Psoas muscle (tissue), 8 donors: ENCODE data around the gene GRIN3B. TPM values are rescaled to one million over a fixed set of nuclear protein-coding genes. Genes with fewer than 3 reads are reported as not detected.

ENCODE experiments used
- ATAC-seq, 4 donors: fragments of 200-7000 bp; cut with Tn5 transposase; one replicate each; pipeline ENCODE4 v1.9.1; 2020; ENCODE audit warnings: moderate library complexity in 3 of 4, mild to moderate bottlenecking in 2 of 4
- DNase-seq, 2 donors: peaks; one replicate each; pipeline ENCODE4 v3.0.0-alpha.2; 2020
- H3K27ac ChIP-seq: fragments of 200-600 bp; one replicate; pipeline ENCODE4 v1.8.0; 2022
- H3K27me3 ChIP-seq, 3 donors: fragments of 200-600 bp in 1 of 3; one replicate each; pipeline versions ENCODE4 v1.6.1 to v1.8.0; 2013 to 2022; ENCODE audit warnings: low read length in 2 of 3, mild to moderate bottlenecking in 2 of 3, moderate library complexity in 1 of 3; ENCODE audit not compliant: insufficient read depth in 3 of 3
- H3K36me3 ChIP-seq, 2 donors: fragments of 200-600 bp in 1 of 2; one replicate each; pipeline versions ENCODE4 v1.6.1 to v1.8.0; 2013 to 2022; ENCODE audit warnings: low read depth in 1 of 2, mild to moderate bottlenecking in 1 of 2, moderate library complexity in 1 of 2; ENCODE audit not compliant: insufficient read depth in 1 of 2
- H3K4me1 ChIP-seq: fragments of 200-600 bp; one replicate; pipeline ENCODE4 v1.8.0; 2022
- H3K4me3 ChIP-seq: fragments of 200-600 bp; one replicate; pipeline ENCODE4 v1.8.0; 2022; ENCODE audit warnings: mild to moderate bottlenecking
- H3K9me3 ChIP-seq: fragments of 200-600 bp; one replicate; pipeline ENCODE4 v1.8.0; 2022
- WGBS, 3 donors: extraction: QIAGEN DNeasy Blood & Tissue Kit; methylation state at CpG; one replicate each; pipeline versions ENCODE4 v1.1.6 to v1.1.7; 2013; 5-methylcytosine and 5-hydroxymethylcytosine counted together
- intact Hi-C, 2 donors: fragments of 100-400 bp; cut with DNase I; formaldehyde crosslinking; loops; one replicate each; pipeline versions ENCODE4 v1.11.0 to v1.14.2; 2022
- polyA plus RNA-seq, 3 donors: library from polyadenylated mRNA; stranded (reverse); fragments of 200-250 nt; gene quantifications; one replicate each; pipeline ENCODE4 v1.2.3, GENCODE V29; 2013
- total RNA-seq, 4 donors: library from RNA; stranded (reverse); fragmentation: NEBNext Ultra II Directional in 2 of 4; extraction: Animal tissue kit (Norgen Biotek cat#: 25700) in 2 of 4; gene quantifications; one replicate each; pipeline versions ENCODE4 v1.2.1 to v1.2.4, GENCODE V29; 2021 to 2023
- TF ChIP-seq, protein P1 (sequence below): fragments of 200-600 bp; IDR thresholded peaks from one replicate; pipeline ENCODE4 v1.8.0; 2022; ENCODE audit warnings: antibody characterized with exemption
- donor health status: healthy with polysubstance abuse.
- donor health status: DM: no; HTN: no; CAD: no; lungs with moderate emphysema.
- donor health status: Bipolar disorder and iron deficiency.
- donor health status: healthy.
- donor health status: DM: yes; HTN: yes; CAD: no.
- donor health status: DM: no; HTN: no; CAD: no.
- donor health status: DM: no; HTN: no; CAD: no.
- donor health status: DM: yes; HTN: yes; CAD: no.

Gene GRIN3B
- total and polyA plus RNA-seq, 7 donors: 0.01 to 0.16 TPM; not detected in 5

DNA sequence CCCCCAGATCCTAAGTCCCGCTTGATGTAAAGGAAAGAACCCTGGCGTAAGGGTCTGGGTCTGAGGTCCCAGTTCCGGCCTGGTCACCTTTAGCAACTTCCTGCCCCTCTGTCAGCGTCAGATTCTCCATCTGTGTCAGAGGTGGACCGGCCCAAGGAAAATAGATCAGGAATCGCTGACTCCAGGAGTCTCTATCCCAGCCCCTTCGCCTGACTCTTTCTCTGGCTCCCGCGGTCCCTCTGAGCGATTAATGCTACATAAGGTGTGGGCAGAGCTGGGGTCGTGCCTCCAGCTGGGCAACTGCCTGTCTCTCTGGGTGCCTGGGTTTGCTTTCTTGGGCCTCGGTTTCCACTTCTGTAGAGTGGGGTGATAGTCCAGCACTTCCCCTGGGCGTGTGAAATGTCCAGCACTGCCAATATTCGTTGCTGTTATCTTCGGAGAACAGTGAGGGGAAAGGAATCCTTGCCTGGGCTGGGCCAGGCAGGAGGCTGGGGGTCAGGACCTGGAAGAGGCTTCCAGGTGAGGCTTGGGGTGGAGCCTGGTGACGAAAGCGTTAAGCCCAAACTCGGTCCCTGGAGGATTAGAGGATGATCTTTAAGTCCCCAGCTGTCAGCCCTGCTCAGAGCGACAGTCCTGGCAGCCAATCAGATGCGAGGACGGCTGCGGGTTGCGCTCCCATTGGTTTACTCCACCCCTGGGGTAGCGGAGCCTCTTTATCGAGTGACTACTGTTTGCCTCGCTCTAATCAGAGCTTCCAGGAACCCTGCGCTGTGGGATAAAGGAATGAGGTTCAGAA lies 40.5 kb downstream of the GRIN3B start:
- peaks cover 0 to 14% of the 10 kb centered on the region in 2 donors for H3K36me3 ChIP-seq
- H3K27ac ChIP-seq: peak overlapping the region; percentile 82
- peak; percentile 77 to 88 (median 81) for ATAC-seq
- intact Hi-C loops: loop anchor here (5.0 kb wide), 1 partner anchor 52 kb away; no protein-coding TSS in a partner anchor
- WGBS, 3 donors: 1 to 2% (median 2%) methylated on average over 27 of the region's 27 CpGs
- peaks cover 32% of the 10 kb centered on the region for H3K4me1 ChIP-seq
- H3K4me3 ChIP-seq: peak overlapping the region; percentile 74
- TF ChIP-seq, protein P1, sequence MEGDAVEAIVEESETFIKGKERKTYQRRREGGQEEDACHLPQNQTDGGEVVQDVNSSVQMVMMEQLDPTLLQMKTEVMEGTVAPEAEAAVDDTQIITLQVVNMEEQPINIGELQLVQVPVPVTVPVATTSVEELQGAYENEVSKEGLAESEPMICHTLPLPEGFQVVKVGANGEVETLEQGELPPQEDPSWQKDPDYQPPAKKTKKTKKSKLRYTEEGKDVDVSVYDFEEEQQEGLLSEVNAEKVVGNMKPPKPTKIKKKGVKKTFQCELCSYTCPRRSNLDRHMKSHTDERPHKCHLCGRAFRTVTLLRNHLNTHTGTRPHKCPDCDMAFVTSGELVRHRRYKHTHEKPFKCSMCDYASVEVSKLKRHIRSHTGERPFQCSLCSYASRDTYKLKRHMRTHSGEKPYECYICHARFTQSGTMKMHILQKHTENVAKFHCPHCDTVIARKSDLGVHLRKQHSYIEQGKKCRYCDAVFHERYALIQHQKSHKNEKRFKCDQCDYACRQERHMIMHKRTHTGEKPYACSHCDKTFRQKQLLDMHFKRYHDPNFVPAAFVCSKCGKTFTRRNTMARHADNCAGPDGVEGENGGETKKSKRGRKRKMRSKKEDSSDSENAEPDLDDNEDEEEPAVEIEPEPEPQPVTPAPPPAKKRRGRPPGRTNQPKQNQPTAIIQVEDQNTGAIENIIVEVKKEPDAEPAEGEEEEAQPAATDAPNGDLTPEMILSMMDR: no peak
- DNase-seq: peak; percentile 90 to 95
- H3K27me3 ChIP-seq: no peaks in the 10 kb centered on the region
- H3K9me3 ChIP-seq: no peaks in the 10 kb centered on the region

DNA sequence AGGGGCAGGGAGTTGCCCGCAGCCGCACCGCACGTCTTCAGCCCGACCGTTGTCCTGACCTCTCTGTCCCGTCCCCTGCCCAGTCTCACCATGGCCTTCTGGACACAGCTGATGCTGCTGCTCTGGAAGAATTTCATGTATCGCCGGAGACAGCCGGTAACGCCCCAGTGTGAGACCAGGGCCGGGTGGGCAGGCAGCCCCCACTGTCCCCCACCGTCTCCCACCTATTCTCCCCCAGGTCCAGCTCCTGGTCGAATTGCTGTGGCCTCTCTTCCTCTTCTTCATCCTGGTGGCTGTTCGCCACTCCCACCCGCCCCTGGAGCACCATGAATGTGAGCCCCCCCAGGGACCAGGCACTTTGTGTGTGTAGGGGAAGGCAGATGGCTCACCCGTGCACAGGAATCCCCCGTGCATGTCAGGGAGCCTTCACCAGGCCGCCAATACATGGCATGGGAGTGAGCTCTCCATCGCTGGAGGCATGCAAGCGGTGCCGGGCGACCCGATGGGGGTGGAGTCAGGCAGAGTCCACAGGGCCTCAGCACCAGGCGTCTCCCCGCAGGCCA lies 41.1 kb downstream of the GRIN3B start:
- Histone ChIP-seq H3K9me3 (no peaks in the 10 kb centered on the region), H3K27me3 (no peaks in the 10 kb centered on the region), H3K36me3 (peaks cover 0 to 21% of the 10 kb centered on the region in 2 donors), H3K4me1 (peaks cover 32% of the 10 kb centered on the region), H3K4me3 (peak overlapping the region; percentile 74), H3K27ac (peak overlapping the region; percentile 82)
- DNase-seq (no peak), ATAC-seq (peak in 3 of 4 donors; percentile 5 to 28 (median 20))
- intact Hi-C loops: loop anchor here (5.0 kb wide), 1 partner anchor 51 kb away; no protein-coding TSS in a partner anchor
- TF ChIP-seq, protein P1: no peak
- WGBS, 3 donors: 8 to 12% (median 10%) methylated on average over 25 to 26 of the region's 26 CpGs

DNA sequence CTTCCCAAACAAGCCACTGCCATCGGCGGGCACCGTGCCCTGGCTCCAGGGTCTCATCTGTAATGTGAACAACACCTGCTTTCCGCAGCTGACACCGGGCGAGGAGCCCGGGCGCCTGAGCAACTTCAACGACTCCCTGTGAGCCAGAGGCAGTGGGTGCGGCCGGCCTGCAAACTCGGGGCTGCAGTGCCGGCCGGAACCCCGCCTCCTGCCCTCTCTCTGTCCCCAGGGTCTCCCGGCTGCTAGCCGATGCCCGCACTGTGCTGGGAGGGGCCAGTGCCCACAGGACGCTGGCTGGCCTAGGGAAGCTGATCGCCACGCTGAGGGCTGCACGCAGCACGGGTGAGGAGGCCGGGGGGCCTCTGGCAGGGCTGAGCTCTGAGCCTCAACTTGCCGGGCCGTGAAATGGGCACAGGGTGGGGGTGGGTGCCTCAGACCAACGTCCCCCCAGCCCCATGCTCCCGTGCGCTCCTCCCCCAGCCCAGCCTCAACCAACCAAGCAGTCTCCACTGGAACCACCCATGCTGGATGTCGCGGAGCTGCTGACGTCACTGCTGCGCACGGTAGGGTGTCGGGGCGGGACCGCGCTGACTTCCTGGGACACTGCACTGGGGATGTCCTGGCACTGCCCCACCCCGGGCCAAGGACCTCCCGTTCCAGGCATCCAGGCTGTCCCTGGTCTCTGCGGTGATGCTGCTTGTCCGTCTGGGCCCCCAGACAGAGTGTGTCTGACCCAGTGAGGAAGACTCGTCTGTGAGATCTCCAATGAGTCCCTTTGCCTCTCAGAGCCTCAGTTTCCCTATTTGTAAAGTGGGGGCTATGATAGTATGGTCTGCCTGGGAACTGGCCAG lies 41.8 kb downstream of the GRIN3B start:
- no peaks in the 10 kb centered on the region for H3K9me3 ChIP-seq
- H3K4me1 ChIP-seq: peaks cover 32% of the 10 kb centered on the region
- TF ChIP-seq, protein P1: no peak
- H3K36me3 ChIP-seq: peaks cover 0 to 28% of the 10 kb centered on the region in 2 donors
- DNase-seq: peak; percentile 83 to 88
- ATAC-seq: peak; percentile 44 to 76 (median 48)
- H3K4me3 ChIP-seq: peak overlapping the region; percentile 74
- intact Hi-C loops: loop anchor here (5.0 kb wide), 1 partner anchor 50 kb away; no protein-coding TSS in a partner anchor
- no peaks in the 10 kb centered on the region for H3K27me3 ChIP-seq
- WGBS, 3 donors: 21 to 33% (median 24%) methylated on average over 36 to 43 of the region's 43 CpGs
- H3K27ac ChIP-seq: peak overlapping the region; percentile 82

DNA sequence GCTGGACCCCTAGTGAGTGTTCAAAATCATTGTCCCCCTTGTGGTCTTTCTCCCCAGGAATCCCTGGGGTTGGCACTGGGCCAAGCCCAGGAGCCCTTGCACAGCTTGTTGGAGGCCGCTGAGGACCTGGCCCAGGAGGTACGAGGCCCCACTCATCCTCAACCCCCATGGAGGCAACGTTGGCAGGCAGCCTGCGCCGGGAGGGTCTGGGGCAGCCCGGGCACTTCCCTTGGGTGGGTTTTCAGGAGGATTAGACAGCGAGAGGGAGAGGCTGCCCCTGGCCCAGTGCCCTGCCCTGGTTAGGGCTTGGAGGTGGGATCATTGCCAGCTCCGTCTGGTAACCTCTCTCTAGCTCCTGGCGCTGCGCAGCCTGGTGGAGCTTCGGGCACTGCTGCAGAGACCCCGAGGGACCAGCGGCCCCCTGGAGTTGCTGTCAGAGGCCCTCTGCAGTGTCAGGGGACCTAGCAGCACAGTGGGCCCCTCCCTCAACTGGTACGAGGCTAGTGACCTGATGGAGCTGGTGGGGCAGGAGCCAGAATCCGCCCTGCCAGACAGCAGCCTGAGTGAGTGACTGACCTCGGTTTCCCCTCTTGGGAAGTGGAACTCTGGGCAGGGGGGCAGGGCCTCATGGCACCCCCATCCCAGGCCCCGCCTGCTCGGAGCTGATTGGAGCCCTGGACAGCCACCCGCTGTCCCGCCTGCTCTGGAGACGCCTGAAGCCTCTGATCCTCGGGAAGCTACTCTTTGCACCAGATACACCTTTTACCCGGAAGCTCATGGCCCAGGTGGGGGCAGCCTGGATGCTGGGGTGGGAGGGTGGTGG lies 42.7 kb downstream of the GRIN3B start:
- Histone ChIP-seq H3K27me3 (no peaks in the 10 kb centered on the region), H3K4me1 (peaks cover 32% of the 10 kb centered on the region), H3K4me3 (peak overlapping the region; percentile 74), H3K36me3 (peaks cover 0 to 35% of the 10 kb centered on the region in 2 donors), H3K27ac (peak overlapping the region; percentile 82), H3K9me3 (no peaks in the 10 kb centered on the region)
- 47 to 56% (median 53%) methylated on average over 23 of the region's 23 CpGs for WGBS, 3 donors
- peak; percentile 25 to 64 for DNase-seq
- TF ChIP-seq, protein P1: no peak
- intact Hi-C loops: loop anchor here (5.0 kb wide), 1 partner anchor 49 kb away; no protein-coding TSS in a partner anchor
- no peak for ATAC-seq
